HG02973 (cell line): Measurements from ENCODE around the gene APOBEC3A.

Experiments
- ATAC-seq: cut with Tn5 transposase; IDR thresholded peaks from one replicate; pipeline ENCODE4 v1.9.1; 2021; ENCODE audit warnings: moderate library complexity; ENCODE audit not compliant: unreplicated experiment

Gene APOBEC3A

GRCh38 chr22:38957046-38957770 lies at the start of gene APOBEC3A:
APOBEC3A (plus strand) TSS chr22:38957609; CDS start chr22:38957692, 83 bp downstream.
- no peak for ATAC-seq

GRCh38 chr22:38907767-38908166 lies 49.6 kb upstream of the APOBEC3A start:
- ATAC-seq = no peak

GRCh38 chr22:38911434-38911833 lies 46.0 kb upstream of the APOBEC3A start:
- no peak for ATAC-seq

- ATAC-seq = no peak
Measured at GRCh38 chr22:38919631-38920190, 37.7 kb upstream of the APOBEC3A start.

- no peak for ATAC-seq
Measured at GRCh38 chr22:38921120-38921519, 36.3 kb upstream of the APOBEC3A start.

- ATAC-seq = no peak
Measured at GRCh38 chr22:38921806-38922205, 35.6 kb upstream of the APOBEC3A start.

GRCh38 chr22:38923463-38924346 lies 33.7 kb upstream of the APOBEC3A start:
- ATAC-seq = no peak

GRCh38 chr22:38924347-38924952 lies 33.0 kb upstream of the APOBEC3A start:
- no peak for ATAC-seq

GRCh38 chr22:38925571-38926041 lies 31.8 kb upstream of the APOBEC3A start:
- no peak for ATAC-seq

GRCh38 chr22:38927033-38927781 lies 30.2 kb upstream of the APOBEC3A start:
- no peak for ATAC-seq

GRCh38 chr22:38930512-38930911 lies 26.9 kb upstream of the APOBEC3A start:
- no peak for ATAC-seq

GRCh38 chr22:38935023-38935422 lies 22.4 kb upstream of the APOBEC3A start:
- ATAC-seq = no peak

- ATAC-seq = no peak
Measured at GRCh38 chr22:38935616-38936015, 21.8 kb upstream of the APOBEC3A start.

GRCh38 chr22:38936562-38936961 lies 20.8 kb upstream of the APOBEC3A start:
- no peak for ATAC-seq

- ATAC-seq = no peak
Measured at GRCh38 chr22:38937036-38937435, 20.4 kb upstream of the APOBEC3A start.

GRCh38 chr22:38937541-38937940 lies 19.9 kb upstream of the APOBEC3A start:
- ATAC-seq = no peak

GRCh38 chr22:38938221-38938620 lies 19.2 kb upstream of the APOBEC3A start:
- ATAC-seq = no peak

- ATAC-seq = no peak
Measured at GRCh38 chr22:38938925-38939324, 18.5 kb upstream of the APOBEC3A start.

- no peak for ATAC-seq
Measured at GRCh38 chr22:38940811-38941384, 16.5 kb upstream of the APOBEC3A start.

GRCh38 chr22:38941488-38941987 lies 15.9 kb upstream of the APOBEC3A start:
- peak; percentile 60 for ATAC-seq
